OCI-LY7 (cell line): ENCODE measurements around the gene GRIK1. TPM values are rescaled to one million over a fixed set of nuclear protein-coding genes. Genes with fewer than 3 reads are reported as not detected.

Source experiments
- BruUV-seq: library from RNA; stranded (reverse); fragments of 400-500 nt; replicated peaks from 2 replicates; lab custom pipeline; 2021; lab: Mats Ljungman, UMichigan
- CTCF ChIA-PET: fragments of 300-600 bp; sonication (Branson Sonifier 250); formaldehyde crosslinking; loops from one replicate; lab custom pipeline; 2022; ENCODE audit warnings: antibody characterized with exemption; ENCODE audit not compliant: unreplicated experiment; lab: Charles Lee
- POLR2A ChIA-PET: fragments of 300-600 bp; sonication (Branson Sonifier 250); formaldehyde crosslinking; loops from one replicate; lab custom pipeline; 2022; ENCODE audit warnings: antibody characterized with exemption; lab: Charles Lee
- DNase-seq: peaks from one replicate; pipeline ENCODE4 v3.0.0-alpha.2; 2015; ENCODE audit warnings: low spot score
- H2AFZ ChIP-seq: fragments of 200-600 bp; sonication (generic), shearing (Covaris generic); 2 replicates; pipeline ENCODE4 v1.6.1; 2014; ENCODE audit warnings: mild to moderate bottlenecking, antibody characterized with exemption, low read length, moderate library complexity
- H3K27ac ChIP-seq: fragments of 200-600 bp; sonication (generic); 2 replicates; pipeline ENCODE4 v1.5.1; 2014; ENCODE audit warnings: mixed run types, low read depth, mild to moderate bottlenecking, moderate library complexity, low read length, inconsistent platforms; ENCODE audit not compliant: poor library complexity, severe bottlenecking
- H3K36me3 ChIP-seq: fragments of 200-600 bp; sonication (generic); 2 replicates; pipeline ENCODE4 v1.6.1; 2014; ENCODE audit warnings: mild to moderate bottlenecking, antibody characterized with exemption, low read length, moderate library complexity, mixed read lengths; ENCODE audit not compliant: insufficient read depth
- H3K4me1 ChIP-seq: fragments of 200-600 bp; sonication (generic); 2 replicates; pipeline ENCODE4 v1.5.1; 2014; ENCODE audit warnings: mild to moderate bottlenecking, low read length; ENCODE audit not compliant: insufficient read depth, poor library complexity, severe bottlenecking
- H3K4me2 ChIP-seq: fragments of 200-600 bp; sonication (generic); 2 replicates; pipeline ENCODE4 v1.6.1; 2014; ENCODE audit warnings: mild to moderate bottlenecking, low read length
- H3K4me3 ChIP-seq: fragments of 200-600 bp; sonication (generic); 2 replicates; pipeline ENCODE4 v1.5.1; 2014; ENCODE audit warnings: mild to moderate bottlenecking, low read depth, low read length; ENCODE audit not compliant: poor library complexity, severe bottlenecking
- H3K79me2 ChIP-seq: fragments of 200-600 bp; sonication (generic); 2 replicates; pipeline ENCODE4 v1.6.1; 2016; ENCODE audit warnings: low read depth, mild to moderate bottlenecking, low read length, moderate library complexity, mixed read lengths; ENCODE audit not compliant: insufficient read depth
- H3K9me2 ChIP-seq: fragments of 200-600 bp; sonication (generic); 2 replicates; pipeline ENCODE4 v1.6.1; 2016; ENCODE audit warnings: mild to moderate bottlenecking, low read length, mixed read lengths; ENCODE audit not compliant: insufficient read depth
- H3K9me3 ChIP-seq: fragments of 200-600 bp; sonication (generic); 2 replicates; pipeline ENCODE4 v1.6.1; 2014; ENCODE audit warnings: mild to moderate bottlenecking, mixed run types, low read length, mixed read lengths
- H4K20me1 ChIP-seq: fragments of 200-600 bp; sonication (generic); 2 replicates; pipeline ENCODE4 v1.6.1; 2014; ENCODE audit warnings: mild to moderate bottlenecking, antibody characterized with exemption, low read length, moderate library complexity, mixed read lengths; ENCODE audit not compliant: insufficient read depth
- EZH2phosphoT487 ChIP-seq: fragments of 200-600 bp; sonication (generic); IDR thresholded peaks from 2 replicates; pipeline ENCODE4 v1.6.1; 2018; ENCODE audit warnings: low read depth, borderline replicate concordance, mild to moderate bottlenecking, mixed run types, antibody characterized with exemption, low read length, moderate library complexity, mixed read lengths
- intact Hi-C: fragments of 100-400 bp; cut with micrococcal nuclease; formaldehyde crosslinking; loops from one replicate; pipeline ENCODE4 v1.10.0; 2022; ENCODE audit not compliant: unreplicated experiment
- total RNA-seq, 2 experiments: library from RNA; depleted of rRNA in 1 of 2; stranded (reverse); fragments of >200 nt in 1 of 2; shearing (Covaris generic) in 1 of 2; gene quantifications; 2 replicates each; pipeline ENCODE4 v1.2.3, GENCODE V29; 2014 to 2022
- TF ChIP-seq, protein P1 (sequence below): fragments of 200-600 bp; sonication (generic); conservative IDR thresholded peaks from 2 replicates; pipeline ENCODE4 v1.5.1; 2014; ENCODE audit warnings: mild to moderate bottlenecking, antibody characterized with exemption, low read length, moderate library complexity, mixed read lengths

Gene GRIK1
- total RNA-seq, 2 experiments from 2014 or later = 4.1 TPM; not detected in 1

DNA sequence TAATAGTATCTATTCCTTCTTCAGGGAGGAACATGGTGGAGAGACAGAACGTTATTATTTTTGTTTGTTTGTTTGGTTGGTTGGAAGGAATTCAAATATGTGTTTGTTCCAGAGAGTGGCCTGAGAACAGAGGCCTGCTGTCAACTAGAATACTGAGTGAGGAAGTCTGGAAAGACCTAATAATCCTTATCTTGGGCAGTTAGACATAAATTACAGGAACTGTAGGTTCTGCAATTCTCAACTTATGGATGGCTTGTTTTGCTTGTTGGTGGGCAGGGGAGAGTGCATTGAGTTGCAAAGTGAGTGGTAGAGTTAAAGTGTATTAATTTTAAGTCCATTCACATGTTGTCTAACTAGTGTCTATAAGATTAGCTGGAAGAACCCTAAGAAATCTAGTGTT is 443.5 kb downstream of the GRIK1 start:
- Histone ChIP-seq H4K20me1 (no peaks in the 10 kb centered on the region), H3K9me2 (no peaks in the 10 kb centered on the region), H3K4me1 (no peaks in the 10 kb centered on the region), H3K4me2 (no peak overlapping the region), H2AFZ (no peak overlapping the region), H3K4me3 (no peak overlapping the region), H3K79me2 (no peaks in the 10 kb centered on the region), H3K27ac (no peak overlapping the region), H3K9me3 (no peaks in the 10 kb centered on the region), H3K36me3 (no peaks in the 10 kb centered on the region)
- no peak for TF ChIP-seq EZH2phosphoT487
- TF ChIP-seq, protein P1, sequence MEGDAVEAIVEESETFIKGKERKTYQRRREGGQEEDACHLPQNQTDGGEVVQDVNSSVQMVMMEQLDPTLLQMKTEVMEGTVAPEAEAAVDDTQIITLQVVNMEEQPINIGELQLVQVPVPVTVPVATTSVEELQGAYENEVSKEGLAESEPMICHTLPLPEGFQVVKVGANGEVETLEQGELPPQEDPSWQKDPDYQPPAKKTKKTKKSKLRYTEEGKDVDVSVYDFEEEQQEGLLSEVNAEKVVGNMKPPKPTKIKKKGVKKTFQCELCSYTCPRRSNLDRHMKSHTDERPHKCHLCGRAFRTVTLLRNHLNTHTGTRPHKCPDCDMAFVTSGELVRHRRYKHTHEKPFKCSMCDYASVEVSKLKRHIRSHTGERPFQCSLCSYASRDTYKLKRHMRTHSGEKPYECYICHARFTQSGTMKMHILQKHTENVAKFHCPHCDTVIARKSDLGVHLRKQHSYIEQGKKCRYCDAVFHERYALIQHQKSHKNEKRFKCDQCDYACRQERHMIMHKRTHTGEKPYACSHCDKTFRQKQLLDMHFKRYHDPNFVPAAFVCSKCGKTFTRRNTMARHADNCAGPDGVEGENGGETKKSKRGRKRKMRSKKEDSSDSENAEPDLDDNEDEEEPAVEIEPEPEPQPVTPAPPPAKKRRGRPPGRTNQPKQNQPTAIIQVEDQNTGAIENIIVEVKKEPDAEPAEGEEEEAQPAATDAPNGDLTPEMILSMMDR = no peak
- BruUV-seq = no TSS peak
- POLR2A ChIA-PET = no interaction called here
- DNase-seq = no peak
- CTCF ChIA-PET = no interaction called here
- intact Hi-C loops = no loop called here

GRCh38 chr21:29490016-29490415 is 449.8 kb downstream of the GRIK1 start:
- H3K4me2 ChIP-seq = no peak overlapping the region
- no peak overlapping the region for H3K4me3 ChIP-seq
- H3K9me2 ChIP-seq = no peaks in the 10 kb centered on the region
- ChIA-PET CTCF (no interaction called here), POLR2A (interaction anchor here (1.1 kb wide), 1 partner anchor 14 kb away, joined by 3 read pairs; no protein-coding TSS in a partner anchor)
- H3K27ac ChIP-seq = no peak overlapping the region
- no peaks in the 10 kb centered on the region for H3K36me3 ChIP-seq
- no peak overlapping the region for H2AFZ ChIP-seq
- no peaks in the 10 kb centered on the region for H3K9me3 ChIP-seq
- H4K20me1 ChIP-seq = no peaks in the 10 kb centered on the region
- TF ChIP-seq, protein P1 = no peak
- TF ChIP-seq EZH2phosphoT487 = no peak
- no peaks in the 10 kb centered on the region for H3K79me2 ChIP-seq
- intact Hi-C loops = no loop called here
- BruUV-seq = no TSS peak
- DNase-seq = no peak
- no peaks in the 10 kb centered on the region for H3K4me1 ChIP-seq

DNA sequence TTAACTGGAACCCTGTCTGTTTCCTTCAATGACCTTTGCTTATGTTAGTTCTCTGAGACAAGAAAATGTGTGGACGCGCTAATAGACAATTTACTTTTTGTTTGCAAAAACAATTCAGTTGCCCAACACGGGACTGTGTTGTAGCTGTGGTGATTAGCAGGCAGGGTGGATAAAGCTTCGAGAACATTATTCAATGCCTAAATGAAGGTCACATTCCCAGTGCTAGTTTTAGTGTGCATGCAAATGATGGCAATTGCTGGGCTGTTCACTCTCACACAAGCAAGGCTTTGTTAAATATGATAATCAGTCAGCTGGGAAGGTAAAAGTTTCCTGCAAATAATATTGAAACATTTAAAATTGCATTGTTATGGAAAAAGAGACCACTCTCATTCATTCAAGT is 452.6 kb downstream of the GRIK1 start:
- no peak for DNase-seq
- POLR2A ChIA-PET = no interaction called here

More for the DNA sequence above, 452.6 kb downstream of the GRIK1 start:
- Histone ChIP-seq H3K4me2 (no peak overlapping the region), H3K9me2 (no peaks in the 10 kb centered on the region), H3K4me3 (no peak overlapping the region), H4K20me1 (no peaks in the 10 kb centered on the region), H3K79me2 (no peaks in the 10 kb centered on the region), H3K4me1 (no peaks in the 10 kb centered on the region), H3K36me3 (no peaks in the 10 kb centered on the region), H3K27ac (no peak overlapping the region), H3K9me3 (no peaks in the 10 kb centered on the region), H2AFZ (no peak overlapping the region)
- BruUV-seq = no TSS peak
- TF ChIP-seq EZH2phosphoT487 = no peak
- TF ChIP-seq, protein P1 = no peak
- intact Hi-C loops = no loop called here
- CTCF ChIA-PET = no interaction called here

Other genes with a start within 250 kb of the GRIK1 start
- gene CLDN17, start 226.8 kb upstream of the GRIK1 start, total RNA-seq (2014; rRNA removed; shearing (Covaris generic)) = not detected in 2 replicates
- gene CLDN17, start 226.8 kb upstream of the GRIK1 start, total RNA-seq (2022) = not detected in 2 replicates